H1 (cell line): ENCODE results near the gene CCDC7.

Source experiments
- CHD1 ChIP-seq: IDR thresholded peaks from 2 replicates; pipeline ENCODE4 v1.6.1; 2012; ENCODE audit warnings: low read depth, low read length, improper control_type of control experiment
- EZH2 ChIP-seq: fragments of 200-600 bp; sonication (generic); IDR thresholded peaks from 2 replicates; pipeline ENCODE4 v1.7.1; 2012; ENCODE audit warnings: low read depth, mild to moderate bottlenecking, moderate library complexity, low read length, inconsistent platforms; ENCODE audit not compliant: severe bottlenecking
- FOSL1 ChIP-seq: IDR thresholded peaks from 2 replicates; pipeline ENCODE4 v1.6.1; 2011; ENCODE audit warnings: mild to moderate bottlenecking, low read depth, low read length, moderate library complexity; ENCODE audit not compliant: insufficient read depth
- JUN ChIP-seq: IDR thresholded peaks from 2 replicates; pipeline ENCODE4 v1.6.1; 2011; ENCODE audit warnings: low read depth, mild to moderate bottlenecking, improper control_type of control experiment, low read length
- NRF1 ChIP-seq: IDR thresholded peaks from 2 replicates; pipeline ENCODE4 v1.6.1; 2011; ENCODE audit warnings: mild to moderate bottlenecking, low read depth, low read length, improper control_type of control experiment
- POLR2A ChIP-seq, 2 experiments: IDR thresholded peaks; 1 replicate in 1 of 2; 2 replicates in 1 of 2; pipeline ENCODE4 v1.6.1; 2011; ENCODE audit warnings: low read depth in 2 of 2, low read length in 2 of 2, mild to moderate bottlenecking in 2 of 2; ENCODE audit errors: control extremely low read depth in 1 of 2
- TF ChIP-seq, protein P1 (sequence below), 3 experiments: IDR thresholded peaks; 1 replicate in 2 of 3; 2 replicates in 1 of 3; pipeline versions ENCODE4 v1.5.1 to v1.6.1; 2011; ENCODE audit warnings: low read length in 3 of 3, mild to moderate bottlenecking in 3 of 3, inconsistent platforms in 2 of 3, low read depth in 1 of 3, moderate library complexity in 1 of 3; ENCODE audit not compliant: insufficient read depth in 1 of 3; ENCODE audit errors: control extremely low read depth in 1 of 3
- TF ChIP-seq, protein P2 (sequence below): IDR thresholded peaks from 2 replicates; pipeline ENCODE4 v1.6.1; 2012; ENCODE audit warnings: low read length, inconsistent platforms

DNA sequence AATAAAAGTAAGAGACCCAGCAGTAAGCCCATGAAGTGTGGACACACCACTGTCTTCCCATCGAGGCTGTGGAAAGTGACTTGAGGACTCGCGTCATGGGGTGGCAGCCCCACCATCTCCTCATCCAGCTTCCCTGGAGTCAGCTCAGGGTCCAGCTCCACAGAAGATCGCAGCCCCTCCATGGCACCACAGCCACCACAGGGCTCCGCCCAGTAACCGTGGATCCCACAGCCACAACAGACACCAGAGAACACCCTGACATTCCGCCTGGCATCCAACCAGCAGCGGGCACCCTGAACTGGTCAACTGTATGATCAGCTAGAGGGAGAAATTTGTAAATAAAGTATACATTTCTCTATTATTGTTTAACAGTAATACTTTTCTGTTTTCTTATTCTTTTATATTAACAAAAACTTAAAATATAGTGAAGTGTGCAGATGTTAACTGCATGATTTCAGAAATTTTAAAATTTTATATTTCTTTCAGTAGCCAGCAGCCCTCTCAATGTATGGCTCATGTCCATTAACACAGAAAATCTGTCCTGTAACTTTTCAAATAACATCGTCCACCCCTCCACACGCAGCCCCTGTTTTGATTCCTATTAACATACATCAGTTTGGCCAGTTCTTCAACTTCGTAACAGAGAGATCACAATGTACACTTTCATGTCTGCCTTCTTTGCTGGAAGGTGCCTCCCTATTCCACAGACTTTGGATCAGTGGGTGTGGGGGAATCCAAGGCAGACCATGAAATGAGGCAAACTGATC is 442.4 kb downstream of the CCDC7 start:
- no peak for TF ChIP-seq POLR2A (IDR thresholded peaks at IDR 0.05; ENCODE audit: control extremely low read depth in 1 of 2, low read depth in 2 of 2, low read length in 2 of 2)
- TF ChIP-seq, protein P1, sequence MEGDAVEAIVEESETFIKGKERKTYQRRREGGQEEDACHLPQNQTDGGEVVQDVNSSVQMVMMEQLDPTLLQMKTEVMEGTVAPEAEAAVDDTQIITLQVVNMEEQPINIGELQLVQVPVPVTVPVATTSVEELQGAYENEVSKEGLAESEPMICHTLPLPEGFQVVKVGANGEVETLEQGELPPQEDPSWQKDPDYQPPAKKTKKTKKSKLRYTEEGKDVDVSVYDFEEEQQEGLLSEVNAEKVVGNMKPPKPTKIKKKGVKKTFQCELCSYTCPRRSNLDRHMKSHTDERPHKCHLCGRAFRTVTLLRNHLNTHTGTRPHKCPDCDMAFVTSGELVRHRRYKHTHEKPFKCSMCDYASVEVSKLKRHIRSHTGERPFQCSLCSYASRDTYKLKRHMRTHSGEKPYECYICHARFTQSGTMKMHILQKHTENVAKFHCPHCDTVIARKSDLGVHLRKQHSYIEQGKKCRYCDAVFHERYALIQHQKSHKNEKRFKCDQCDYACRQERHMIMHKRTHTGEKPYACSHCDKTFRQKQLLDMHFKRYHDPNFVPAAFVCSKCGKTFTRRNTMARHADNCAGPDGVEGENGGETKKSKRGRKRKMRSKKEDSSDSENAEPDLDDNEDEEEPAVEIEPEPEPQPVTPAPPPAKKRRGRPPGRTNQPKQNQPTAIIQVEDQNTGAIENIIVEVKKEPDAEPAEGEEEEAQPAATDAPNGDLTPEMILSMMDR (IDR thresholded peaks at IDR 0.05; ENCODE audit: control extremely low read depth in 1 of 3, insufficient read depth in 1 of 3, low read depth in 1 of 3, low read length in 3 of 3) = no peak
- TF ChIP-seq, protein P2, sequence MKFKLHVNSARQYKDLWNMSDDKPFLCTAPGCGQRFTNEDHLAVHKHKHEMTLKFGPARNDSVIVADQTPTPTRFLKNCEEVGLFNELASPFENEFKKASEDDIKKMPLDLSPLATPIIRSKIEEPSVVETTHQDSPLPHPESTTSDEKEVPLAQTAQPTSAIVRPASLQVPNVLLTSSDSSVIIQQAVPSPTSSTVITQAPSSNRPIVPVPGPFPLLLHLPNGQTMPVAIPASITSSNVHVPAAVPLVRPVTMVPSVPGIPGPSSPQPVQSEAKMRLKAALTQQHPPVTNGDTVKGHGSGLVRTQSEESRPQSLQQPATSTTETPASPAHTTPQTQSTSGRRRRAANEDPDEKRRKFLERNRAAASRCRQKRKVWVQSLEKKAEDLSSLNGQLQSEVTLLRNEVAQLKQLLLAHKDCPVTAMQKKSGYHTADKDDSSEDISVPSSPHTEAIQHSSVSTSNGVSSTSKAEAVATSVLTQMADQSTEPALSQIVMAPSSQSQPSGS = no peak
- TF ChIP-seq FOSL1 = no peak
- TF ChIP-seq EZH2 = no peak
- TF ChIP-seq JUN = no peak
- TF ChIP-seq NRF1 = no peak
- TF ChIP-seq CHD1 = no peak
